NCI-H446 (cell line): Measurements from ENCODE around the gene SASS6.

Experiments used
- DNase-seq, 2 experiments: peaks; one replicate each; lab custom pipeline; 2025; lab: John Stamatoyannopoulos, UW

The SASS6 gene

GRCh38 chr1:100132566-100133477 is at the start of gene SASS6, which contains the start of gene TRMT13:
Gene SASS6 (minus strand): TSS chr1:100132930. CDS start chr1:100132814, 116 bp downstream.
Gene TRMT13 (plus strand): TSS chr1:100133163. CDS start chr1:100133169, 6 bp downstream.
- peak; percentile 93 to 97 for DNase-seq

- DNase-seq, result no peak
These were observed 45.4 kb upstream of the SASS6 start, which contains the start of gene LRRC39 for GRCh38 chr1:100178091-100178490. Gene LRRC39 (minus strand): TSS chr1:100178256. CDS start chr1:100168516, 9,740 bp downstream.

GRCh38 chr1:100177295-100178041 is 44.7 kb upstream of the SASS6 start:
- no peak for DNase-seq

GRCh38 chr1:100168051-100168450 is 35.3 kb upstream of the SASS6 start:
- DNase-seq, result no peak

- DNase-seq, result no peak
These were observed 32.0 kb upstream of the SASS6 start for GRCh38 chr1:100164702-100165101.

- no peak for DNase-seq
These were observed 31.5 kb upstream of the SASS6 start for GRCh38 chr1:100164216-100164615.

- no peak for DNase-seq
These were observed 30.2 kb upstream of the SASS6 start for GRCh38 chr1:100162881-100163280.

GRCh38 chr1:100152271-100152670 is 19.5 kb upstream of the SASS6 start:
- DNase-seq, result no peak

GRCh38 chr1:100151679-100152078 is 18.9 kb upstream of the SASS6 start:
- DNase-seq, result no peak

GRCh38 chr1:100147875-100148274 is 15.1 kb upstream of the SASS6 start:
- no peak for DNase-seq

GRCh38 chr1:100146958-100147357 is 14.2 kb upstream of the SASS6 start:
- DNase-seq, result no peak

GRCh38 chr1:100145116-100145515 is 12.4 kb upstream of the SASS6 start:
- DNase-seq, result no peak

- DNase-seq, result no peak
These were observed 9.6 kb upstream of the SASS6 start for GRCh38 chr1:100142343-100142742.

GRCh38 chr1:100141192-100141591 is 8.5 kb upstream of the SASS6 start:
- DNase-seq, result no peak

- no peak for DNase-seq
These were observed 4.9 kb upstream of the SASS6 start for GRCh38 chr1:100137602-100138001.

GRCh38 chr1:100134872-100135271 is 2.1 kb upstream of the SASS6 start:
- peak in 1 of 2 experiments; percentile 23 for DNase-seq

- DNase-seq, result no peak
These were observed 1.1 kb downstream of the SASS6 start for GRCh38 chr1:100131623-100132022.

GRCh38 chr1:100130552-100131077 is 2.1 kb downstream of the SASS6 start:
- DNase-seq, result peak in 1 of 2 experiments; percentile 23

- DNase-seq, result no peak
These were observed 5.5 kb downstream of the SASS6 start for GRCh38 chr1:100127226-100127625.

- DNase-seq, result no peak
These were observed 10.6 kb downstream of the SASS6 start for GRCh38 chr1:100122177-100122576.

- DNase-seq, result no peak
These were observed 17.2 kb downstream of the SASS6 start for GRCh38 chr1:100115524-100115923.

GRCh38 chr1:100109554-100110066 is 23.1 kb downstream of the SASS6 start:
- DNase-seq, result no peak
